Neural cell (in vitro differentiated cells): ENCODE data around the gene PRAC1. TPM values are rescaled to one million over a fixed set of nuclear protein-coding genes. Genes with fewer than 3 reads are reported as not detected.

Experiments
- H2AFZ ChIP-seq: fragments of 200-600, 300-800 bp; sonication (generic), shearing (Covaris generic); 2 replicates; pipeline ENCODE4 v1.6.0; 2014; ENCODE audit warnings: low read depth, mild to moderate bottlenecking, antibody characterized with exemption, low read length, moderate library complexity
- H3F3A ChIP-seq: fragments of 200-600 bp; shearing (Covaris generic); 2 replicates; pipeline ENCODE4 v1.6.1; 2016; ENCODE audit warnings: mild to moderate bottlenecking, moderate library complexity, mixed read lengths, antibody characterized with exemption, low read length; ENCODE audit not compliant: insufficient read depth, poor library complexity, severe bottlenecking
- H3K27ac ChIP-seq: fragments of 200-600, 300-800 bp; sonication (generic), shearing (Covaris generic); 2 replicates; pipeline ENCODE4 v1.5.1; 2014; ENCODE audit warnings: mild to moderate bottlenecking, low read length, moderate library complexity
- H3K27me3 ChIP-seq: fragments of 300-800, 200-600 bp; sonication (generic), shearing (Covaris generic); 2 replicates; pipeline ENCODE4 v1.6.0; 2014; ENCODE audit warnings: mild to moderate bottlenecking, low read depth, low read length, moderate library complexity; ENCODE audit not compliant: insufficient read depth
- H3K36me3 ChIP-seq: fragments of 300-800, 200-600 bp; sonication (generic), shearing (Covaris generic); 2 replicates; pipeline ENCODE4 v1.5.1; 2014; ENCODE audit warnings: mild to moderate bottlenecking, antibody characterized with exemption, low read length, moderate library complexity; ENCODE audit not compliant: insufficient read depth
- H3K4me2 ChIP-seq: fragments of 300-800, 200-600 bp; sonication (generic), shearing (Covaris generic); 2 replicates; pipeline ENCODE4 v1.6.0; 2014; ENCODE audit warnings: mild to moderate bottlenecking, low read length
- H3K4me3 ChIP-seq: fragments of 300-800, 200-600 bp; sonication (generic), shearing (Covaris generic); 2 replicates; pipeline ENCODE4 v1.5.1; 2014; ENCODE audit warnings: mild to moderate bottlenecking, low read length, moderate library complexity
- H3K79me2 ChIP-seq: fragments of 200-600 bp; shearing (Covaris generic); replicated peaks from 2 replicates; pipeline ENCODE4 v1.6.0; 2014; ENCODE audit warnings: mild to moderate bottlenecking, low read length, moderate library complexity; ENCODE audit not compliant: insufficient read depth
- H3K9ac ChIP-seq: fragments of 300-800, 200-600 bp; sonication (generic), shearing (Covaris generic); 2 replicates; pipeline ENCODE4 v1.6.1; 2016; ENCODE audit warnings: mild to moderate bottlenecking, low read length, mixed read lengths
- H3K9me2 ChIP-seq: fragments of 200-600 bp; shearing (Covaris generic); 2 replicates; pipeline ENCODE4 v1.6.1; 2016; ENCODE audit warnings: mild to moderate bottlenecking, low read length, mixed read lengths; ENCODE audit not compliant: insufficient read depth
- H3K9me3 ChIP-seq: fragments of 200-600, 300-800 bp; sonication (generic), shearing (Covaris generic); 2 replicates; pipeline ENCODE4 v1.6.1; 2016; ENCODE audit warnings: mild to moderate bottlenecking, mixed run types, low read length, moderate library complexity, mixed read lengths
- H4K20me1 ChIP-seq: fragments of 200-600 bp; shearing (Covaris generic); 2 replicates; pipeline ENCODE4 v1.6.1; 2016; ENCODE audit warnings: mild to moderate bottlenecking, mixed run types; ENCODE audit not compliant: insufficient read depth
- CTCF ChIP-seq: fragments of 450-650 bp; IDR thresholded peaks from 2 replicates; pipeline ENCODE4 v1.5.1; 2014; ENCODE audit warnings: antibody characterized with exemption, mild to moderate bottlenecking, moderate library complexity; ENCODE audit not compliant: poor library complexity, severe bottlenecking
- EP300 ChIP-seq: fragments of 450-650 bp; conservative IDR thresholded peaks from 2 replicates; pipeline ENCODE4 v1.6.1; 2014; ENCODE audit warnings: antibody characterized with exemption, mild to moderate bottlenecking, moderate library complexity; ENCODE audit not compliant: poor library complexity, severe bottlenecking
- EZH2 ChIP-seq: fragments of 200-600, 300-800 bp; shearing (Covaris generic), sonication (generic); IDR thresholded peaks from 2 replicates; pipeline ENCODE4 v1.6.1; 2014; ENCODE audit warnings: antibody characterized with exemption, low read length, borderline replicate concordance, mild to moderate bottlenecking; ENCODE audit not compliant: insufficient read depth, poor library complexity, severe bottlenecking
- MXI1 ChIP-seq: fragments of 450-650 bp; conservative IDR thresholded peaks from 2 replicates; pipeline ENCODE4 v1.6.1; 2014; ENCODE audit warnings: antibody characterized with exemption, mild to moderate bottlenecking; ENCODE audit not compliant: poor library complexity, severe bottlenecking
- POLR2AphosphoS5 ChIP-seq: IDR thresholded peaks from 2 replicates; pipeline ENCODE4 v1.6.1; 2012
- RAD21 ChIP-seq: fragments of 450-650 bp; conservative IDR thresholded peaks from 2 replicates; pipeline ENCODE4 v1.6.1; 2014; ENCODE audit warnings: antibody characterized with exemption, mild to moderate bottlenecking, moderate library complexity
- REST ChIP-seq: IDR thresholded peaks from 2 replicates; pipeline ENCODE4 v1.6.1; 2012; ENCODE audit warnings: borderline replicate concordance
- SMC3 ChIP-seq: fragments of 450-650 bp; conservative IDR thresholded peaks from 2 replicates; pipeline ENCODE4 v1.6.1; 2014; ENCODE audit warnings: antibody characterized with exemption, mild to moderate bottlenecking, moderate library complexity; ENCODE audit not compliant: poor library complexity
- TAF1 ChIP-seq: IDR thresholded peaks from 2 replicates; pipeline ENCODE4 v1.6.1; 2012; ENCODE audit warnings: low read depth
- polyA plus RNA-seq: library from polyadenylated mRNA; depleted of rRNA; stranded (reverse); fragments of >200 nt; gene quantifications from 2 replicates; pipeline ENCODE4 v1.2.3, GENCODE V29; 2014

The PRAC1 gene
- polyA plus RNA-seq, 1 donor from 2014 or later: not detected

DNA sequence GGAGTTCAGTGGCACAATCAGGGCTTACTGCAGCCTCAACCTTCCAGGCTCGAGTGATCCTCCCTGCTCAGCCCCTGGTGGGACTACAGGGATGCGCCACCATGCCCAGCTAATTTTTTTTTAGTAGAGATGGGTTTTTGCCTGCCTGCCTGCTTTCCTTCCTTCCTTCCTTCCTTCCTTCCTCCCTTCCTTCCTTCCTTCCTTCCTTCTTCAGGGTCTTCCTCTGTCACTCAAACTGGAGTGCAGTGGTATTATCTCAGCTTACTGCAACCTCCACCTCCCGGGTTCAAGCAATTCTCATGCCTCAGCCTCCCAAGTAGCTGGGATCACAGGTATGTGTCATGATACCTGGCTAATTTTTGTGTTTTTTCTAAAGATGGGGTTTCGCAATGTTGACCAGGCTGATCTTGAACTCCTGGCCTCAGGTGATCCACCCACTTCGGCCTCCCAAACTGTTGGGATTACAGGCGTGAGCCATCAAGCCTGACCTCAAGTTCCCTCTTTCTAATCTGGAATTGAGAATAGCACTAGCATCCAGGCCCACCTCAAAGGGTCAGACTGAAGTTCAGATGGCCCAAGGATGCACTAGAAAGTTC is 45.3 kb downstream of the PRAC1 start:
- no peaks in the 10 kb centered on the region for H4K20me1 ChIP-seq
- no peak overlapping the region for H3K4me2 ChIP-seq
- no peaks in the 10 kb centered on the region for H3K79me2 ChIP-seq
- no peak overlapping the region for H2AFZ ChIP-seq
- no peak overlapping the region for H3K27ac ChIP-seq
- H3K4me3 ChIP-seq: no peak overlapping the region
- TF ChIP-seq REST: no peak
- no peak for TF ChIP-seq TAF1
- no peak for TF ChIP-seq RAD21
- no peak for TF ChIP-seq CTCF
- TF ChIP-seq SMC3: no peak
- no peak for TF ChIP-seq EZH2
- TF ChIP-seq MXI1: no peak
- H3K9me2 ChIP-seq: no peaks in the 10 kb centered on the region
- H3K9ac ChIP-seq: no peak overlapping the region
- no peaks in the 10 kb centered on the region for H3F3A ChIP-seq
- H3K36me3 ChIP-seq: no peaks in the 10 kb centered on the region
- no peaks in the 10 kb centered on the region for H3K9me3 ChIP-seq
- peaks cover 70% of the 10 kb centered on the region for H3K27me3 ChIP-seq

DNA sequence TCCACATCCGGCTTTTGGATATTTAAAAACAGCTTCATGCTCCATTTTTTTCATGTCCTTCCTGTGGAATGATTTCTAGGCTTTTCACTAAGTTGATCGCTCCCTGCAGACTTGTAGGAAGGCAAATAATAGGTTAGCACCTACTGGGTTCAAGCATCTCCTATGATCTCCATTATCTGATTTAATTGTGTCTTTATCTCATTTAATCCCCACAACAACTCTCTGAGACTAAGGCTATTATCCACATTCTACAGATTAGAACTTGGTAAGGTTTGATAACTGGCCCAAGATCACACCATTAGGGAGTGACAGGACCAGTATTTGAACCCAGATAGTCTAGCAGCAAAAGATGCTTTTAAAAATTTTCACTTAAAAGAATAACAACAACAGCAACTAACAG is 50.0 kb downstream of the PRAC1 start:
- no peak overlapping the region for H3K4me3 ChIP-seq
- no peaks in the 10 kb centered on the region for H3K9me3 ChIP-seq
- H3K9ac ChIP-seq: no peak overlapping the region
- no peaks in the 10 kb centered on the region for H3K9me2 ChIP-seq
- TF ChIP-seq CTCF (no peak), REST (no peak), EZH2 (no peak), MXI1 (no peak), SMC3 (no peak), RAD21 (no peak), EP300 (no peak), TAF1 (no peak), POLR2AphosphoS5 (no peak)
- no peaks in the 10 kb centered on the region for H4K20me1 ChIP-seq
- H2AFZ ChIP-seq: no peak overlapping the region
- H3K4me2 ChIP-seq: no peak overlapping the region
- H3F3A ChIP-seq: no peaks in the 10 kb centered on the region
- no peaks in the 10 kb centered on the region for H3K79me2 ChIP-seq
- no peak overlapping the region for H3K27ac ChIP-seq
- peaks cover 61% of the 10 kb centered on the region for H3K27me3 ChIP-seq
- H3K36me3 ChIP-seq: no peaks in the 10 kb centered on the region
